GM19397 (cell line): ENCODE measurements around the gene CERS1.

Source experiments
- ATAC-seq: cut with Tn5 transposase; IDR thresholded peaks from one replicate; pipeline ENCODE4 v1.9.1; 2021; ENCODE audit warnings: mild to moderate bottlenecking, moderate library complexity; ENCODE audit not compliant: unreplicated experiment

Gene CERS1

DNA sequence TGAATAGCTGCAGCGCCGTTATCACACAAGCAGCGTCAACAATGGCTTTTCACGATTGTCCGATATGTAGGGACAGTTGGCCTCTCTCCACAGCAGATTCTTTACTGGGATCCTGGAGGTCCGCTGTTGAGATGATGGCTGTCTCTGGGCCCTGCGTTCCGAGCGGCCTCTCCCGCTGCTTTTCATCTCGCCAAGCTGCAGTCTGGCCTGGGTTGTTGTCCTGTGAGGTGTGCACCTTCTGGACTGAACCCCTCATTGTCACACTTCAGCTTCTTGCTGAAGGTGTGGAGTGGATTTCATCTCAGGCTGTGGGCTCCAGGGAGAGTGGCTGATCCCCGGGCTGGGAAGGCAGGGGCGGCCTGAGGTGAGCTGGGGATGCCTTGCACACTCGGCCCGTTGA, 54.6 kb downstream of the CERS1 start:
- no peak for ATAC-seq

DNA sequence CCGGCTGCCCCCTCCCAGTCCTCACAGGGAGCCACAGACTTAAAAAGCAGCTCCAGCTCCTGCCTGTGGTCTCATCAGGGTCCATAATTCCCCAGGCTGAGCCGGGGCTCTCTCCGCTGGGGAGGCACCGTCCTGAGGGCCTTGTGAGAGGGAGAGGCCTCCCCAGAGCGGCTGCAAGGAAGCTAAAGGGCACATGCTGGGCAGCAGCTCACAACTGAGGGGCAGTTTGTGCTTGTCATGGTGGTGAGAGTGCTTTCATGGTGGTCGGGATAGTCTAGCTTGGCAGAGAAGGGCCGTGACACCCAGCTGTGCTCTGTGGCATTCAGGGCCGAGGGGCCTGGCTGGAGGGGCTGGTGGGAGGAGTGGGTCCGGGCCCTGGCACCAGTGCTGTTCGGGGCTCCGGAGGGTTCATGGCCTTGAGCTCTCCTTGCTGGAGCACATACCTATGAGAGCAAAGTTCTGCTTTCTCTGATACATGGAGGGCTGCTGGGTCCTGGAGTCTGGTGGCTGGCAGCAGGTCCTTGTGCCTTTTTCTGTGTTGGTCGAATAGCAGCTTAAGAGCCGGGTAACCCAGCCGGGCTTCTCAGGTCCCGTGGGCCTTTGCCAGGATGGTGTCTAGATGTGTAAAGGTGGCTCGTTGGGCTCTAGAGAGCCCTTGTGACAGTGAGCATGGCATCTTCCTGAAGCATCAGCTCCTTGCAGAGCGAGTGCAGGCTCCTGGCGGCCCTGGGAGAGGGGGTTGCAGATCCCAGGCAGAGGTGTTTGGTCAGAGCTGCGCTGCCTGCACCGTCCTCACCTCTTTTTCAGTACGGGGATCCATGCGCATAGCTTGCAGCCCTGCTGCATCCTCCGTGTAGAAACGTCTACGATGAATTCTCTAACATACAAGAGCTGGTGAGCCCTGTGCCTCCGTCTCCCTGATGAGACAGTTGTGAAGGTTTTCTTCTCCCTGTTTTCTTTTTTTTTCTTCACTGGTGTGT, 55.4 kb downstream of the CERS1 start:
- no peak for ATAC-seq

DNA sequence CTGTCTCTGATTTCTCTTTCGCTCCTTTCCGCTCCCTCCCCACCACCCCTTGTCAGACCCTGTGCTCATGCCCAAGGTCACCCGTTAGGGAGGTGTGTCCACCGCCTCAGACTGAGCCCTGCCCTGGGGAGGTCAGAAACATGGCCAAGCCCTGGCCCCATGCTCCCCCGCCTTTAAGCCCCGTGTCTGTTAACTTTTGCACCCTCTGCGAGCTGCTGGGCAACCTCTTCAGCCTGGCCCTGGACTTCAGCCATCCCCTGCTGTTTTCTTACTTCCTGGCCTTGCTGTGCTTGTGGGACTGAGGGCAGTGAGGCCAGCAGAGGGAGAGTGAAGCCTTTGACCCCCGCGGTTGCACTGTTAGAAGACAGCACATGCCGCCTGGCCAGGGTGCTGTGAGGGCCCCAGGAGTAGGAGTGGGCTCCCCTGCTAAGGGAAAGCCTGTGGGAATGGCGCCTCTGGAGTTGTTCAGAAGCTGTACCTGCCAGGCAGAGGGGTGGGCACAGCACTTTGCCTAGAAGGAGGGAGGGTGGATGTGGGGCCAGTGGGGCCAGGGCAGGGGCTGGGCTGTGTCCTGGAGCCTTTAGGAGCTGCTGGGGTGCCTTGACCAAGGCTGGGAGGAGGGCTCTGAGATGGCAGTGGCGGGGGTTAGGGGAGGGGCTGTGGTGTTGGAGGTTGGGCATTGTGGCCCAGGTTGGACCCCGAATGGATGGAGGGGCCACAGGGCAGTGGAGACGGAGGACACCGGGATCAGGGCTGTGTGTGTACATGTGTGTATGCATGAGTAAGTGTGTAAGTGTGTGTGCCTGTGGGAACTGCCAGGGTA, 56.3 kb downstream of the CERS1 start:
- ATAC-seq = no peak

DNA sequence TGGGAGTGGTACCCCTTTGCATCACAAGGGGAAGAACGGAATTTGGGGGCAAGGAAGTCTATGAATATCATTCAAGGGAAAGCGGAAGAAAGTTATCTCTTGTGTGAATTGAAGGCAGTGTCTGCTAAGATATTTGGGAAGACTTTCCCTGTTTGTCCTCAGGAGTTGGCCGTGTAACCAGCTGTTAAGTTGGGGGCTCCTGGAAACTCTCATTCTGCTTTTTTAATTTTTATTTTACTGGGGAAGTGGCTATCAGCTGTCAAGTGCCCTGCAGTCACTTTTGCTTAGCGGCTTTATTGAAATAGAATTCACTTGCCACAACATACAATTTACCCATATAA, 61.3 kb downstream of the CERS1 start:
- ATAC-seq = no peak

DNA sequence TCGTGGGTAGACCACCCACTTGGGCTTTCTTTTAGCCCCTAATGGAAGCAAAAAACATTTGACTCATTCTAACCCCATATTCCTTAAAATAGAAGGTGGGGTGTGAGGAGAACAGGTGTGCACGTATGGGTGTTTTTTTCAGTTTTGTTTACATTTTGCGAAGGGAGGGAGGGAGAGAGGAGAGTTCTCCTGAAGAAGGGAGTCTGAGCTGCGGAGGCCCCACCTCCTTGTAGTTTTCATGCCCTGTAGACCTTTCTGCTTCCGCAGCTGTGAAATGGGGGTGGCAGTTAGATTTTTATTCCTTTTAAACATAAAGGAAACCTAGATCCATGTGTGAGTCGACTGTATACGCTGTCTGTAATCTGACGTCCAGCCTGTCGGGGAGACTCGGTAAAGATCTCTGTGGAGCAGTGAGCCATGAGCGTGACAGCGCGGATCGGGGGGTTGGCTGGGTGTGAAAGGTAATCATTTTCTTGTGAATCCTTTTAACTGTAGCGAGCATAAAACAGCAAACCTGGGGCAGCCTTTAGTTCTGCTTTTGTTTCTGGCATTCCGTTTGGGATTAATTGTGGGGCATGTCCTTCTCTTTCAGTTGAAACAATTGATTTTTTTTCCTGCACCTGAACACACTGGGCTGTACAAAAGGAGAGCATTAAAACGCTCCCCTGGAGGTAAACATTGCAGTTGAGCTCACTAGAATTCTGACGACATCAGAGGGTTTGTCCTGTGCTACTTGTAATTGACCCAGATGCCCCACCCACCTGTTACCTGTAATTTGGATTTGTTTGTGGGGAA, 61.9 kb downstream of the CERS1 start:
- ATAC-seq = no peak

DNA sequence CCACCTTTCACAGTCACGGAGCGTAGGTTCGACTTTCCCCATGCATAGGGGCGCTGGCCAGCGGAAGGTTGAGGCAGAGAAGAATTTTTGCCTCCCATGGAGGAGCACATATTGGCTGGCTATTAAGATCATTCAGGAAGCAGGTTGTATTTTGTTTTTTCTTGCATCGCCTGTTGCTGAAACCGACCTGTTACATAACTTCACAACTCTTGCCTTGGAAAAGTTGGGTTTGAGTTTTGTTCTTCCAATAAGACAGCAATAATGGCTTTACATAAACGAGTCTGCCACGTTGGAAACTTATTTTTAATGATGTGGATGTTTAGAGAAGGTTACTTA, 62.8 kb downstream of the CERS1 start:
- ATAC-seq = no peak

DNA sequence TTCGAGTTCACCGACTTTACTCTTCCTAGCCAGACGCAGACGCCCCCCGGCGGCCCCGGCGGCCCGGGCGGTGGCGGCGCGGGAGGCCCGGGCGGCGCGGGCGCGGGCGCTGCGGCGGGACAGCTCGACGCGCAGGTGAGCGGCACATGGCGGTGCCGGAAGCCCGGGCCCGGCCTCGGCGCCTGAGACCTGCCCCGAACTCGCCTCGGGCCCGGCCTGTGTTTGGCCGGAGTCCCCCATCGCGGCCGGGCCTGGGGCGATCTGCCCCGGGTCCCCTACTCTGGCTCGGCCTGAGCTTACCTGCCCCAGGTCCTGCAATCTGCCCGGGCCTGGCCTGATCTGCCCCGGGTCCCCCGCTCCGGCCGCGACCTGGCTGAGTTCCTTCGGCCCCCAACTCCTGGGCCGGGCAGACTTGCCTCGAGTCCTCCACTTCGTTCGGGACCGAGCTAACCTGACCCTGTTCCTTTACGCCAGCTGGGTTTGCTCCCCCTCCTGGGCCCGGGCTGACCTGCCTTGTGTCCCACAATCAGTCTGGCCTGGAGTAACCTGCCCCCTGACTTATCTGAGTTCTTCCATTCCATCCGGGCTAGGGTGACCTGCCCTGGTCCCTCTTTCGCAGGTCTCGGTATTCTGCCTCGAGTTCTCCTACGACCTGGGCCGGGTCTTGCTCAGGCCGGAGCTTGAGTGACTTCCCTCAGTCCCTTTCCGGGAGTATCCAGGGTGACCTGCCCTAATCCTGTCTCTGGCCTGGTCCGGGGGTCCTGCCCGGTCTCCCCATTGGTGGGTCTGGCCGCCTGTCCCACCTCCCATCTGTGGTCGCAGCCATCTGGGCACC, 63.4 kb downstream of the CERS1 start:
- peak; percentile 35 for ATAC-seq

DNA sequence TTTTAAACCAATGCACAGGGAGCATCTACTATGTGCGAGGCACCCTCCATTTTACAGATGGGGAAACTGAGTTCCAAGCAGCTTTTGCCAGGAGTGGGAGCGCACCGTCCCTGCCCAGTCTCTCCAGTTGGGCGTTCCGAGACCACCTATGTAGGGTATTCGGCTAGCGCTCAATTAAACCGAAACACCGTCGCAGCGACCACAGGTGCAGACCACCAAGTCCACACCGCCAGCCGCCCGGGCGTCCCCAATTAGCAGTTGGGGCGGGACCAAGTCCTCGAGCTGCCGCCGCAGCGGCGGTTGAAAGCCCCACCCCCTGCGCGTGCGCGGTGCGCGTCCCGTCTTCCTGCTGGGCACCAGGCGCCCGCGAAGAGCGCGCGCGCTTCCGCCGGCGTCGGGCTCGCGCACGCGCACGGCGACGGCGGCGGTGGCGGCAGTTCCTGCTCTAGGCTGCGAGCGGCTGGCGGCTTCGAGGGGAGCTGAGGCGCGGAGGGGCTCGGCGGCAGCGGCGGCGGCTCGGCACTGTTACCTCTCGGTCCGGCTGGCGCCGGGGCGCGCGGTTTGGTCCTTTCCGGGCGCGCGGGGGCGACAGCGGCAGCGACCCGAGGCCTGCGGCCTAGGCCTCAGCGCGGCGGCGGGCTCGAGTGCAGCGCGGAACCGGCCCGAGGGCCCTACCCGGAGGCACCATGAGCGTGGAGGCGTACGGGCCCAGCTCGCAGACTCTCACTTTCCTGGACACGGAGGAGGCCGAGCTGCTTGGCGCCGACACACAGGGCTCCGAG, 64.2 kb downstream of the CERS1 start, which contains the start of gene UPF1:
TSS of gene UPF1 (plus strand) at position 436 of the 782 bp plus-strand sequence. CDS start at position 687, 251 bp downstream.
- peak; percentile 83 for ATAC-seq

DNA sequence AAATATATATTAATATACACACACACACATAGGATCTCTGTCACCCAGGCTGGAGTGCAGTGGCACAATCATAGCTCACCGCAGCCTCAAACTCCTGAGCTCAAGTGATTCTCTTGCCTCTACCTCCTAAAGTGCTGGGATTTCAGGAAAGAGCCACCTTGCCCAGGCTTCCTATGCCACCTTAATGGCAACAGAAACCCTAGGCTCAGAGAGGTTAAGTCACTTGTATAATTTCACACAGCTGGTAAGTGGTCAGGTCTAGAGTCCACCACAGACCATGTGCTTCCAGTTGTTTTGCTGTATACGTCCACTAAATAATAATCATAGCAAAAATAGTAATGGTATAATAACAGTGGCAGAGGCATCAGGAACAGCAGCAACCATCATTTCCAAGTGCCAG, 65.5 kb downstream of the CERS1 start:
- ATAC-seq = no peak

DNA sequence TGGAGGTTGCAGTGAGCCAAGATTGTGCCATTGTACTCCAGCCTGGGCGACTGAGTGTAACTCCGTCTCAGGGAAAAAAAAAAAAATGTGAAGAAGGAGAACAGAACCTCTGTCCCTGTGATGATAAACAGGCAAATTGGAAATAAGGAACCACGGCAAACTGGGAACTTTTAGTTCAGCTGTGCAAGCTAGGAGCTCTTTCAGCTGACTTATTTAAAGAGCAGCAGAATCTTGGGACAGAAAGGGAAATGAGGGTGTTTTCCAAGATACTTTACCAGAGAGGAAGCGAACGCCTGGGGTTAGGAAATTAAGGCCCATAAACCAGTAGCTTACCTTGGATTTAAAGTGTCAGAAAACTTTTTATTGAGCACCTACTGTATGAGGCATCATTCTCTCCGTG, 67.2 kb downstream of the CERS1 start:
- ATAC-seq = no peak
